ENCODE data around the gene ARTN. TPM values are rescaled to one million over a fixed set of nuclear protein-coding genes. Genes with fewer than 3 reads are reported as not detected.

ARTN gene
- total and polyA plus RNA-seq, 2 experiments from 2014 or later: 6.7 to 35.7 TPM

DNA sequence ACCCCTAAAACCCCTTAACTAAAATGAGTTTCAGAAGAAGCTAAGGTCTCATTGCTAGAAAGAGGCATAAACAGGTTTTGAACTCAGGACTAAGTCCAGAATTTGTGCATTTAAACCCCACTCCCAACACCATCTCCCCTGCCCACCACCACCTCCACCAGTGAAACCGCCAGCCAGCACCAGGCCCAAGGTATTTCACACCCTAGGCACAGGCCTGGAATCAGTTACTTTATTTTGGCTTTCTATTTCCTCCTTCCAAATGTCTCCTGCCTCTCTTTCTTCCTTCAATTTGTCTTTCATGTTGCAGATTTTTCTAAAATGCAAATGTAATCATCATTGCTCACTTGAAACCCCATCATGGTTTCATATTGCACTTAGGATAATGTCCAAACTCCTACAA, 11.3 kb downstream of the ARTN start:
- H3K27ac Mint-ChIP-seq: no peak overlapping the region
- no peaks in the 10 kb centered on the region for H4K20me1 ChIP-seq (replicated peaks; ENCODE audit: insufficient read depth)
- no peak for TF ChIP-seq EZH2 (IDR thresholded peaks at IDR 0.05; ENCODE audit: low read depth, unreplicated experiment)
- TF ChIP-seq, protein P1, sequence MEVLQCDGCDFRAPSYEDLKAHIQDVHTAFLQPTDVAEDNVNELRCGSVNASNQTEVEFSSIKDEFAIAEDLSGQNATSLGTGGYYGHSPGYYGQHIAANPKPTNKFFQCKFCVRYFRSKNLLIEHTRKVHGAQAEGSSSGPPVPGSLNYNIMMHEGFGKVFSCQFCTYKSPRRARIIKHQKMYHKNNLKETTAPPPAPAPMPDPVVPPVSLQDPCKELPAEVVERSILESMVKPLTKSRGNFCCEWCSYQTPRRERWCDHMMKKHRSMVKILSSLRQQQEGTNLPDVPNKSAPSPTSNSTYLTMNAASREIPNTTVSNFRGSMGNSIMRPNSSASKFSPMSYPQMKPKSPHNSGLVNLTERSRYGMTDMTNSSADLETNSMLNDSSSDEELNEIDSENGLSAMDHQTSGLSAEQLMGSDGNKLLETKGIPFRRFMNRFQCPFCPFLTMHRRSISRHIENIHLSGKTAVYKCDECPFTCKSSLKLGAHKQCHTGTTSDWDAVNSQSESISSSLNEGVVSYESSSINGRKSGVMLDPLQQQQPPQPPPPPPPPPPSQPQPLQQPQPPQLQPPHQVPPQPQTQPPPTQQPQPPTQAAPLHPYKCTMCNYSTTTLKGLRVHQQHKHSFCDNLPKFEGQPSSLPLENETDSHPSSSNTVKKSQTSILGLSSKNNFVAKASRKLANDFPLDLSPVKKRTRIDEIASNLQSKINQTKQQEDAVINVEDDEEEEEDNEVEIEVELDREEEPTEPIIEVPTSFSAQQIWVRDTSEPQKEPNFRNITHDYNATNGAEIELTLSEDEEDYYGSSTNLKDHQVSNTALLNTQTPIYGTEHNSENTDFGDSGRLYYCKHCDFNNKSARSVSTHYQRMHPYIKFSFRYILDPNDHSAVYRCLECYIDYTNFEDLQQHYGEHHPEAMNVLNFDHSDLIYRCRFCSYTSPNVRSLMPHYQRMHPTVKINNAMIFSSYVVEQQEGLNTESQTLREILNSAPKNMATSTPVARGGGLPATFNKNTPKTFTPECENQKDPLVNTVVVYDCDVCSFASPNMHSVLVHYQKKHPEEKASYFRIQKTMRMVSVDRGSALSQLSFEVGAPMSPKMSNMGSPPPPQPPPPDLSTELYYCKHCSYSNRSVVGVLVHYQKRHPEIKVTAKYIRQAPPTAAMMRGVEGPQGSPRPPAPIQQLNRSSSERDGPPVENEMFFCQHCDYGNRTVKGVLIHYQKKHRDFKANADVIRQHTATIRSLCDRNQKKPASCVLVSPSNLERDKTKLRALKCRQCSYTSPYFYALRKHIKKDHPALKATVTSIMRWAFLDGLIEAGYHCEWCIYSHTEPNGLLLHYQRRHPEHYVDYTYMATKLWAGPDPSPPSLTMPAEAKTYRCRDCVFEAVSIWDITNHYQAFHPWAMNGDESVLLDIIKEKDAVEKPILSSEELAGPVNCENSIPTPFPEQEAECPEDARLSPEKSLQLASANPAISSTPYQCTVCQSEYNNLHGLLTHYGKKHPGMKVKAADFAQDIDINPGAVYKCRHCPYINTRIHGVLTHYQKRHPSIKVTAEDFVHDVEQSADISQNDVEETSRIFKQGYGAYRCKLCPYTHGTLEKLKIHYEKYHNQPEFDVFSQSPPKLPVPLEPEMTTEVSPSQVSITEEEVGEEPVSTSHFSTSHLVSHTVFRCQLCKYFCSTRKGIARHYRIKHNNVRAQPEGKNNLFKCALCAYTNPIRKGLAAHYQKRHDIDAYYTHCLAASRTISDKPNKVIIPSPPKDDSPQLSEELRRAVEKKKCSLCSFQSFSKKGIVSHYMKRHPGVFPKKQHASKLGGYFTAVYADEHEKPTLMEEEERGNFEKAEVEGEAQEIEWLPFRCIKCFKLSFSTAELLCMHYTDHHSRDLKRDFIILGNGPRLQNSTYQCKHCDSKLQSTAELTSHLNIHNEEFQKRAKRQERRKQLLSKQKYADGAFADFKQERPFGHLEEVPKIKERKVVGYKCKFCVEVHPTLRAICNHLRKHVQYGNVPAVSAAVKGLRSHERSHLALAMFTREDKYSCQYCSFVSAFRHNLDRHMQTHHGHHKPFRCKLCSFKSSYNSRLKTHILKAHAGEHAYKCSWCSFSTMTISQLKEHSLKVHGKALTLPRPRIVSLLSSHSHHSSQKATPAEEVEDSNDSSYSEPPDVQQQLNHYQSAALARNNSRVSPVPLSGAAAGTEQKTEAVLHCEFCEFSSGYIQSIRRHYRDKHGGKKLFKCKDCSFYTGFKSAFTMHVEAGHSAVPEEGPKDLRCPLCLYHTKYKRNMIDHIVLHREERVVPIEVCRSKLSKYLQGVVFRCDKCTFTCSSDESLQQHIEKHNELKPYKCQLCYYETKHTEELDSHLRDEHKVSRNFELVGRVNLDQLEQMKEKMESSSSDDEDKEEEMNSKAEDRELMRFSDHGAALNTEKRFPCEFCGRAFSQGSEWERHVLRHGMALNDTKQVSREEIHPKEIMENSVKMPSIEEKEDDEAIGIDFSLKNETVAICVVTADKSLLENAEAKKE (CRISPR knock-in tag; IDR thresholded peaks at IDR 0.05): no peak
- TF ChIP-seq, protein P2, sequence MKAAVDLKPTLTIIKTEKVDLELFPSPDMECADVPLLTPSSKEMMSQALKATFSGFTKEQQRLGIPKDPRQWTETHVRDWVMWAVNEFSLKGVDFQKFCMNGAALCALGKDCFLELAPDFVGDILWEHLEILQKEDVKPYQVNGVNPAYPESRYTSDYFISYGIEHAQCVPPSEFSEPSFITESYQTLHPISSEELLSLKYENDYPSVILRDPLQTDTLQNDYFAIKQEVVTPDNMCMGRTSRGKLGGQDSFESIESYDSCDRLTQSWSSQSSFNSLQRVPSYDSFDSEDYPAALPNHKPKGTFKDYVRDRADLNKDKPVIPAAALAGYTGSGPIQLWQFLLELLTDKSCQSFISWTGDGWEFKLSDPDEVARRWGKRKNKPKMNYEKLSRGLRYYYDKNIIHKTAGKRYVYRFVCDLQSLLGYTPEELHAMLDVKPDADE (IDR thresholded peaks at IDR 0.05): no peak
- no peak for TF ChIP-seq EZH2phosphoT487 (IDR thresholded peaks at IDR 0.05; ENCODE audit: unreplicated experiment)
- no peak for TF ChIP-seq ZNF114 (CRISPR knock-in tag; IDR thresholded peaks at IDR 0.05)
- TF ChIP-seq STAT1 (IDR thresholded peaks at IDR 0.05; ENCODE audit: unreplicated experiment): no peak
- TF ChIP-seq CREB1 (CRISPR knock-in tag; IDR thresholded peaks at IDR 0.05; ENCODE audit: low read depth): no peak
- TF ChIP-seq JUNB (IDR thresholded peaks at IDR 0.05; ENCODE audit: unreplicated experiment): no peak
- no peak for TF ChIP-seq ZNF331 (CRISPR knock-in tag; IDR thresholded peaks at IDR 0.05; ENCODE audit: low read depth)
- TF ChIP-seq, protein P3, sequence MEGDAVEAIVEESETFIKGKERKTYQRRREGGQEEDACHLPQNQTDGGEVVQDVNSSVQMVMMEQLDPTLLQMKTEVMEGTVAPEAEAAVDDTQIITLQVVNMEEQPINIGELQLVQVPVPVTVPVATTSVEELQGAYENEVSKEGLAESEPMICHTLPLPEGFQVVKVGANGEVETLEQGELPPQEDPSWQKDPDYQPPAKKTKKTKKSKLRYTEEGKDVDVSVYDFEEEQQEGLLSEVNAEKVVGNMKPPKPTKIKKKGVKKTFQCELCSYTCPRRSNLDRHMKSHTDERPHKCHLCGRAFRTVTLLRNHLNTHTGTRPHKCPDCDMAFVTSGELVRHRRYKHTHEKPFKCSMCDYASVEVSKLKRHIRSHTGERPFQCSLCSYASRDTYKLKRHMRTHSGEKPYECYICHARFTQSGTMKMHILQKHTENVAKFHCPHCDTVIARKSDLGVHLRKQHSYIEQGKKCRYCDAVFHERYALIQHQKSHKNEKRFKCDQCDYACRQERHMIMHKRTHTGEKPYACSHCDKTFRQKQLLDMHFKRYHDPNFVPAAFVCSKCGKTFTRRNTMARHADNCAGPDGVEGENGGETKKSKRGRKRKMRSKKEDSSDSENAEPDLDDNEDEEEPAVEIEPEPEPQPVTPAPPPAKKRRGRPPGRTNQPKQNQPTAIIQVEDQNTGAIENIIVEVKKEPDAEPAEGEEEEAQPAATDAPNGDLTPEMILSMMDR (conservative IDR thresholded peaks at IDR 0.05; ENCODE audit: low read depth in 2 of 2): no peak
- no peak for TF ChIP-seq POLR2AphosphoS5 (IDR thresholded peaks at IDR 0.05; ENCODE audit: low read depth)
- TF ChIP-seq, protein P4, sequence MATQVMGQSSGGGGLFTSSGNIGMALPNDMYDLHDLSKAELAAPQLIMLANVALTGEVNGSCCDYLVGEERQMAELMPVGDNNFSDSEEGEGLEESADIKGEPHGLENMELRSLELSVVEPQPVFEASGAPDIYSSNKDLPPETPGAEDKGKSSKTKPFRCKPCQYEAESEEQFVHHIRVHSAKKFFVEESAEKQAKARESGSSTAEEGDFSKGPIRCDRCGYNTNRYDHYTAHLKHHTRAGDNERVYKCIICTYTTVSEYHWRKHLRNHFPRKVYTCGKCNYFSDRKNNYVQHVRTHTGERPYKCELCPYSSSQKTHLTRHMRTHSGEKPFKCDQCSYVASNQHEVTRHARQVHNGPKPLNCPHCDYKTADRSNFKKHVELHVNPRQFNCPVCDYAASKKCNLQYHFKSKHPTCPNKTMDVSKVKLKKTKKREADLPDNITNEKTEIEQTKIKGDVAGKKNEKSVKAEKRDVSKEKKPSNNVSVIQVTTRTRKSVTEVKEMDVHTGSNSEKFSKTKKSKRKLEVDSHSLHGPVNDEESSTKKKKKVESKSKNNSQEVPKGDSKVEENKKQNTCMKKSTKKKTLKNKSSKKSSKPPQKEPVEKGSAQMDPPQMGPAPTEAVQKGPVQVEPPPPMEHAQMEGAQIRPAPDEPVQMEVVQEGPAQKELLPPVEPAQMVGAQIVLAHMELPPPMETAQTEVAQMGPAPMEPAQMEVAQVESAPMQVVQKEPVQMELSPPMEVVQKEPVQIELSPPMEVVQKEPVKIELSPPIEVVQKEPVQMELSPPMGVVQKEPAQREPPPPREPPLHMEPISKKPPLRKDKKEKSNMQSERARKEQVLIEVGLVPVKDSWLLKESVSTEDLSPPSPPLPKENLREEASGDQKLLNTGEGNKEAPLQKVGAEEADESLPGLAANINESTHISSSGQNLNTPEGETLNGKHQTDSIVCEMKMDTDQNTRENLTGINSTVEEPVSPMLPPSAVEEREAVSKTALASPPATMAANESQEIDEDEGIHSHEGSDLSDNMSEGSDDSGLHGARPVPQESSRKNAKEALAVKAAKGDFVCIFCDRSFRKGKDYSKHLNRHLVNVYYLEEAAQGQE (IDR thresholded peaks at IDR 0.05; ENCODE audit: unreplicated experiment): no peak
- no peak for TF ChIP-seq NANOG (IDR thresholded peaks at IDR 0.05; ENCODE audit: borderline replicate concordance)
- H3K27ac ChIP-seq (ENCODE audit: low read depth): no peak overlapping the region
- no peaks in the 10 kb centered on the region; the same call in 1 of the 2 replicates for H3K79me2 ChIP-seq (replicated peaks; ENCODE audit: insufficient read depth)
- H3K9me3 Mint-ChIP-seq: no peaks in the 10 kb centered on the region
- no peaks in the 10 kb centered on the region for H3K9me2 ChIP-seq (ENCODE audit: insufficient read depth)
- peaks cover 4% of the 10 kb centered on the region for H3K27me3 Mint-ChIP-seq (ENCODE audit: insufficient read depth, low read depth, poor library complexity)
- no peak for ATAC-seq
- no peak overlapping the region for H2AFZ ChIP-seq
- H3K36me3 ChIP-seq (ENCODE audit: insufficient read depth): no peaks in the 10 kb centered on the region
- peaks cover 35% of the 10 kb centered on the region for H3K4me1 Mint-ChIP-seq
- 0 out of 2 replicates have a peak, but pooled peaks cover 7% of the 10 kb centered on the region for H3F3A ChIP-seq (replicated peaks; ENCODE audit: low read depth)
- H3K27me3 ChIP-seq (ENCODE audit: insufficient read depth): no peaks in the 10 kb centered on the region
- H3K4me1 ChIP-seq (ENCODE audit: insufficient read depth): peaks cover 5% of the 10 kb centered on the region
- DNase-seq (ENCODE audit: low spot score): no peak
- H3K4me3 ChIP-seq: no peak overlapping the region
- no peak overlapping the region for H3K4me3 Mint-ChIP-seq
- no peaks in the 10 kb centered on the region; the same call in 2 of the 3 replicates for H3K36me3 Mint-ChIP-seq (ENCODE audit: low read depth)
- H3K4me2 ChIP-seq: no peak overlapping the region

Measured in GM23338 (cell line).